Endothelial cell of umbilical vein (primary cell): ENCODE results near the gene PDE6B. TPM values are rescaled to one million over a fixed set of nuclear protein-coding genes. Genes with fewer than 3 reads are reported as not detected.

Experiments
- BruUV-seq: library from RNA; stranded (reverse); fragments of 400-500 nt; replicated peaks from 2 replicates; lab custom pipeline; 2021; lab: Mats Ljungman, UMichigan
- CTCF ChIA-PET: fragments of 300-600, 350-600 bp; sonication (Branson Sonifier 250); formaldehyde crosslinking; loops from one replicate; lab custom pipeline; 2021; ENCODE audit warnings: antibody characterized with exemption, inconsistent platforms; lab: Charles Lee
- POLR2A ChIA-PET: fragments of 300-600, 350-600 bp; sonication (Branson Sonifier 250); formaldehyde crosslinking; loops from one replicate; lab custom pipeline; 2021; ENCODE audit warnings: antibody characterized with exemption, inconsistent platforms; lab: Charles Lee
- DNase-seq: peaks from one replicate; pipeline ENCODE4 v3.0.0-alpha.2; 2011; ENCODE audit warnings: low read depth, low spot score
- FAIRE-seq: peaks from 2 replicates; lab custom pipeline; 2011; peaks lifted over from hg19 to GRCh38; lab: Jason Lieb, UNC
- H2AFZ ChIP-seq: 2 replicates; pipeline ENCODE4 v1.6.0; 2012; ENCODE audit warnings: low read depth, low read length, control low read depth, inconsistent platforms
- H3K27ac ChIP-seq: 2 replicates; pipeline ENCODE4 v1.5.1; 2011; ENCODE audit warnings: low read depth, mild to moderate bottlenecking, control low read depth, low read length, moderate library complexity; ENCODE audit not compliant: insufficient read depth
- H3K27me3 ChIP-seq, 2 experiments: 2 replicates each; pipeline versions ENCODE4 v1.6.0 to v1.6.1; 2011; ENCODE audit warnings: low read length in 2 of 2, mixed read lengths in 1 of 2; ENCODE audit not compliant: control insufficient read depth in 2 of 2, insufficient read depth in 2 of 2
- H3K36me3 ChIP-seq, 2 experiments: 2 replicates in 1 of 2; 3 replicates in 1 of 2; pipeline ENCODE4 v1.5.1; 2011; ENCODE audit warnings: low read length in 2 of 2, mild to moderate bottlenecking in 1 of 2, moderate library complexity in 1 of 2; ENCODE audit not compliant: control insufficient read depth in 2 of 2, insufficient read depth in 2 of 2; ENCODE audit errors: extremely low read depth in 1 of 2
- H3K4me1 ChIP-seq: 3 replicates; pipeline ENCODE4 v1.5.1; 2011; ENCODE audit warnings: mild to moderate bottlenecking, low read length; ENCODE audit not compliant: control insufficient read depth, insufficient read depth; ENCODE audit errors: extremely low read depth
- H3K4me2 ChIP-seq: 2 replicates; pipeline ENCODE4 v1.6.1; 2011; ENCODE audit warnings: low read length, control low read depth, mixed read lengths; ENCODE audit not compliant: insufficient read depth
- H3K4me3 ChIP-seq, 3 experiments: fragments of 200-600 bp in 1 of 3; sonication (generic), shearing (Covaris generic) in 1 of 3; replicated peaks in 1 of 3; 2 replicates each; pipeline ENCODE4 v1.5.1; 2011 to 2016; ENCODE audit warnings: control low read depth in 3 of 3, low read length in 3 of 3, mild to moderate bottlenecking in 2 of 3, inconsistent platforms in 1 of 3, low read depth in 1 of 3, moderate library complexity in 1 of 3; ENCODE audit not compliant: insufficient read depth in 1 of 3
- H3K79me2 ChIP-seq: 2 replicates; pipeline ENCODE4 v1.6.0; 2012; ENCODE audit warnings: low read length, inconsistent platforms; ENCODE audit not compliant: control insufficient read depth, insufficient read depth
- H3K9ac ChIP-seq: replicated peaks from 2 replicates; pipeline ENCODE3; 2011; ENCODE audit warnings: low read length, control low read depth; ENCODE audit not compliant: insufficient read depth; ENCODE audit errors: extremely low read depth
- H3K9me1 ChIP-seq: replicated peaks from 3 replicates; pipeline ENCODE4 v1.6.0; 2011; ENCODE audit warnings: mild to moderate bottlenecking, low read length; ENCODE audit not compliant: control insufficient read depth, insufficient read depth; ENCODE audit errors: extremely low read depth
- H3K9me3 ChIP-seq: replicated peaks from 2 replicates; pipeline ENCODE4 v1.5.1; 2012; ENCODE audit warnings: low read length, inconsistent platforms; ENCODE audit not compliant: control insufficient read depth, insufficient read depth
- H4K20me1 ChIP-seq: replicated peaks from 2 replicates; pipeline ENCODE3; 2011; ENCODE audit warnings: mild to moderate bottlenecking, low read length; ENCODE audit not compliant: control insufficient read depth, insufficient read depth; ENCODE audit errors: extremely low read depth
- EZH2 ChIP-seq: IDR thresholded peaks from 2 replicates; pipeline ENCODE4 v1.6.1; 2012; ENCODE audit warnings: borderline replicate concordance, low read depth, mild to moderate bottlenecking, moderate library complexity, low read length, inconsistent platforms; ENCODE audit not compliant: severe bottlenecking
- FOS ChIP-seq: IDR thresholded peaks from 2 replicates; pipeline ENCODE4 v1.6.1; 2011; ENCODE audit warnings: mild to moderate bottlenecking, low read length, moderate library complexity, borderline replicate concordance; ENCODE audit not compliant: insufficient read depth
- GATA2 ChIP-seq: IDR thresholded peaks from 2 replicates; pipeline ENCODE4 v1.7.0; 2011; ENCODE audit warnings: low read depth, mild to moderate bottlenecking, moderate library complexity, mixed read lengths, low read length; ENCODE audit not compliant: insufficient read length, insufficient read depth
- JUN ChIP-seq: IDR thresholded peaks from 2 replicates; pipeline ENCODE4 v1.6.1; 2011; ENCODE audit warnings: borderline replicate concordance, low read depth; ENCODE audit not compliant: insufficient read length, insufficient read depth
- POLR2A ChIP-seq: IDR thresholded peaks from 2 replicates; pipeline ENCODE4 v1.6.1; 2012; ENCODE audit warnings: low read depth, mild to moderate bottlenecking, control low read depth, low read length
- POLR2AphosphoS5 ChIP-seq: IDR thresholded peaks from 2 replicates; pipeline ENCODE4 v1.6.1; 2012; ENCODE audit warnings: low read depth, mild to moderate bottlenecking, control low read depth, low read length, moderate library complexity; ENCODE audit not compliant: insufficient read depth
- dilution Hi-C: fragments of 300-500 bp; cut with MboI; formaldehyde crosslinking; loops from one replicate; pipeline ENCODE4 v1.15.0; 2019; ENCODE audit warnings: low sequenced_read_pairs; ENCODE audit not compliant: extremely low pct_ligation_motif_present
- intact Hi-C: fragments of 100-400 bp; cut with micrococcal nuclease; formaldehyde crosslinking; loops from one replicate; pipeline ENCODE4 v1.10.0; 2022
- polyA plus RNA-seq, 4 experiments: library from polyadenylated mRNA; depleted of rRNA in 3 of 4; stranded (reverse) in 3 of 4; unstranded in 1 of 4; fragments of >200 nt; gene quantifications; 2 replicates each; pipeline versions ENCODE4 v1.2.1 to v1.2.3, GENCODE V29; 2011 to 2012; ENCODE audit warnings: missing spikeins in 1 of 4
- total RNA-seq: library from RNA; stranded (reverse); gene quantifications from 2 replicates; pipeline ENCODE4 v1.2.3, GENCODE V29; 2021
- TF ChIP-seq, protein P1 (sequence below): IDR thresholded peaks from 2 replicates; pipeline ENCODE4 v1.6.1; 2011; ENCODE audit not compliant: insufficient read depth, insufficient read length
- TF ChIP-seq, protein P2 (sequence below), 2 donors: IDR thresholded peaks; 1 replicate in 1 of 2; 2 replicates in 1 of 2; pipeline ENCODE4 v1.5.1; 2011; ENCODE audit warnings: low read length in 2 of 2, mild to moderate bottlenecking in 2 of 2, moderate library complexity in 2 of 2, control low read depth in 1 of 2, inconsistent platforms in 1 of 2, low read depth in 1 of 2; ENCODE audit not compliant: insufficient read depth in 1 of 2; ENCODE audit errors: extremely low read depth in 1 of 2

PDE6B gene
- total and polyA plus RNA-seq, 2 donors (not counting 3 experiments of a cell fraction or from before 2014, with no cell fraction given) = 0.77 to 1.8 TPM

DNA sequence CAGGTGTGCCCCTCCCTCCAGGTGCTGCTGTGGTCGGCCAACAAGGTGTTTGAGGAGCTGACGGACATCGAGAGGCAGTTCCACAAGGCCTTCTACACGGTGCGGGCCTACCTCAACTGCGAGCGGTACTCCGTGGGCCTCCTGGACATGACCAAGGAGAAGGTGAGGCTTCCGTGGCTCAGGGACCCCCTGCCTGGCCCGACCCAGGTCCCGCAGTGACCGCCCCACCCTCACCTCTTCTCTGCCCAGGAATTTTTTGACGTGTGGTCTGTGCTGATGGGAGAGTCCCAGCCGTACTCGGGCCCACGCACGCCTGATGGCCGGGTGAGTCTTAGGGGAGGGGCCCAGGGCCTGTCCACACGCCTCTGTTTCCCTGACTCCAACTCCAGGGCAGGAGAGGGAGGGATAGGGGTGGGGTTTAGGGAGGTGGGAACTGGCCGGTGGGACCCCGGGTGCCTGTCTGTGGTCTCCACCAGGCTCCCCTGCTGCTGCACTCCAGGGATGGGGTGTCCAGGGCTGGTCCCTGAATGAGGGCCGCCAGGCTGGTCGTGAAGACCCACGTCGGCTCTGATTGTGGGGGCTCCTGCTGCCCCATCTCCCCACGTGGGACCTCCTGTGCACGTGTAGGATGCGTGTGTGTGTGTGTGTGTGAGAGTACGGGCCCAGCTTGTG, 28.6 kb downstream of the PDE6B start:
- intact Hi-C loops (no loop called here), dilution Hi-C loops (no loop called here)
- Histone ChIP-seq H3K4me1 (no peaks in the 10 kb centered on the region), H3K4me2 (no peak overlapping the region), H3K4me3 (no peak overlapping the region), H3K79me2 (no peaks in the 10 kb centered on the region), H2AFZ (no peak overlapping the region), H3K27ac (no peak overlapping the region), H4K20me1 (no peaks in the 10 kb centered on the region), H3K36me3 (no peaks in the 10 kb centered on the region), H3K9ac (no peak overlapping the region), H3K27me3 (no peaks in the 10 kb centered on the region), H3K9me3 (no peaks in the 10 kb centered on the region), H3K9me1 (no peaks in the 10 kb centered on the region)
- BruUV-seq = no TSS peak
- no peak for DNase-seq
- no peak for FAIRE-seq
- no peak for TF ChIP-seq POLR2AphosphoS5
- TF ChIP-seq EZH2 = no peak
- ChIA-PET CTCF (no interaction called here), POLR2A (no interaction called here)

DNA sequence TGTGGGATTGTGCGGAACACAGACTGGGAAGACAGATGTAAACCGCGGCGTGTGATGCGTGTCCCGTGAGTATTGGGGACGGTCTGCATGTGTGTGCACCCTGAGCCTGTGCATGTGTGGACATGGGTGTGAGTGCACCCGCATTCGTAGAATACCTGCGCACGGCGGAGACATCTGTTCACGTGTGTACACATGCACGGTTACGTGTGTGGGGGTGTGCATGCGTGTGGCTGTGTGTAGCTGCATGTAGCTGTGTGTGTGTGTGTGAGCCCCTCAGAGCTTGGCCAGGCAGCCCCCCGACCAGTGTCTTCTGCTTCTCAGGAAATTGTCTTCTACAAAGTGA, 29.1 kb downstream of the PDE6B start:
- no peak for TF ChIP-seq GATA2
- no peak for TF ChIP-seq FOS
- TF ChIP-seq, protein P1, sequence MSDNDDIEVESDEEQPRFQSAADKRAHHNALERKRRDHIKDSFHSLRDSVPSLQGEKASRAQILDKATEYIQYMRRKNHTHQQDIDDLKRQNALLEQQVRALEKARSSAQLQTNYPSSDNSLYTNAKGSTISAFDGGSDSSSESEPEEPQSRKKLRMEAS = no peak
- TF ChIP-seq, protein P2, sequence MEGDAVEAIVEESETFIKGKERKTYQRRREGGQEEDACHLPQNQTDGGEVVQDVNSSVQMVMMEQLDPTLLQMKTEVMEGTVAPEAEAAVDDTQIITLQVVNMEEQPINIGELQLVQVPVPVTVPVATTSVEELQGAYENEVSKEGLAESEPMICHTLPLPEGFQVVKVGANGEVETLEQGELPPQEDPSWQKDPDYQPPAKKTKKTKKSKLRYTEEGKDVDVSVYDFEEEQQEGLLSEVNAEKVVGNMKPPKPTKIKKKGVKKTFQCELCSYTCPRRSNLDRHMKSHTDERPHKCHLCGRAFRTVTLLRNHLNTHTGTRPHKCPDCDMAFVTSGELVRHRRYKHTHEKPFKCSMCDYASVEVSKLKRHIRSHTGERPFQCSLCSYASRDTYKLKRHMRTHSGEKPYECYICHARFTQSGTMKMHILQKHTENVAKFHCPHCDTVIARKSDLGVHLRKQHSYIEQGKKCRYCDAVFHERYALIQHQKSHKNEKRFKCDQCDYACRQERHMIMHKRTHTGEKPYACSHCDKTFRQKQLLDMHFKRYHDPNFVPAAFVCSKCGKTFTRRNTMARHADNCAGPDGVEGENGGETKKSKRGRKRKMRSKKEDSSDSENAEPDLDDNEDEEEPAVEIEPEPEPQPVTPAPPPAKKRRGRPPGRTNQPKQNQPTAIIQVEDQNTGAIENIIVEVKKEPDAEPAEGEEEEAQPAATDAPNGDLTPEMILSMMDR (IDR thresholded peaks at IDR 0.05; ENCODE audit: extremely low read depth in 1 of 2, insufficient read depth in 1 of 2, low read depth in 1 of 2, low read length in 2 of 2) = no peak
- no peak for TF ChIP-seq EZH2
- TF ChIP-seq POLR2A = no peak
- TF ChIP-seq POLR2AphosphoS5 = no peak
- no peak for TF ChIP-seq JUN
- BruUV-seq = no TSS peak
- Histone ChIP-seq H3K27ac (no peak overlapping the region), H3K9me3 (no peaks in the 10 kb centered on the region), H3K9ac (no peak overlapping the region), H4K20me1 (no peaks in the 10 kb centered on the region), H3K9me1 (no peaks in the 10 kb centered on the region), H3K4me1 (no peaks in the 10 kb centered on the region), H3K4me3 (no peak overlapping the region), H3K4me2 (no peak overlapping the region), H3K36me3 (no peaks in the 10 kb centered on the region), H2AFZ (no peak overlapping the region), H3K27me3 (no peaks in the 10 kb centered on the region), H3K79me2 (no peaks in the 10 kb centered on the region)
- POLR2A ChIA-PET = no interaction called here
- intact Hi-C loops = no loop called here
- CTCF ChIA-PET = no interaction called here
- dilution Hi-C loops = no loop called here
- FAIRE-seq (no peak), DNase-seq (no peak)
